ELR (cell line): ENCODE results near the gene MRAS.

Experiments
- DNase-seq: peaks from one replicate; pipeline ENCODE4 v3.0.0-alpha.2; 2015; ENCODE audit warnings: low read depth

Gene MRAS

DNA sequence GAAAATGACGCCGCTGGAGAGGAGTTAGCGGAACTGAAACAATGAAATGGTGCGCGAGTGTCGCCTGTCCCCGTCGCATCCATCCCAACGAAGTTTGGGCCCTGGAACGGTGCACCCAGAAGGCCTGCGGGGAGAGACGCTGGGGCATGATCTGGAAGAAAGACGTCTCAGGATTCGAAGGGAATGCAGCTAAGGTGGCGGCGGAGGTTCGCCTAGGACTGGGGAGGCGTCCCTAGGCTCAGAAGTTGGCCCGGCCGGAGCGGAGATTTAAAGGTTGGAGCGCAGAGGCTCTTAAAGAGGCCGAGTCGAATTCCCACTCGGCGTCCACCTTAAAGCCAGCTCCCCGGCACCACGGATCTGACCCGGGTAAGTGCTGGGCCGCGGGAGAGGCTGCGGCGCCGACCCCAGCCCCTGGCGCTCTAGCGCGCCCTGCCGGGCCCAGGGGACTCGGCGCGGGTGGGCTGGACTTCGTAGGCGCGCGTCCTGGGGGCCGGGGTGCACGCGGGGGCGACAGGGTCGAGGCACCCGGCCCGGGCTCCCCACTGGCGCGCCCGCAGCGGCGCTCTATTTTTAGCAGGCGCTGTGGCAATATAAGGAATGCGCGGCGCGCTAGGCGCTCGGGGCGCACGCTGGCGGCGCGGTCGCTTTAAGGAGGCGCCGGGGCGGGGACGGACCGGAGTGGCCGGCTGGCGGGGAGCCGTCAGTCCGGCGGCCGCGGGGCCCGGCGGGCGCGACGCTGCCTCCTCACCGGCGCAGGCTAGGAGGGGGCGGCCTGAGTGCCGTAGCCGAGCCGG lies at the start of gene MRAS:
TSS of gene MRAS (plus strand) at position 620 of the 794 bp plus-strand sequence. CDS start 24,305 bp downstream, outside the sequence.
- peak; percentile 80 for DNase-seq

DNA sequence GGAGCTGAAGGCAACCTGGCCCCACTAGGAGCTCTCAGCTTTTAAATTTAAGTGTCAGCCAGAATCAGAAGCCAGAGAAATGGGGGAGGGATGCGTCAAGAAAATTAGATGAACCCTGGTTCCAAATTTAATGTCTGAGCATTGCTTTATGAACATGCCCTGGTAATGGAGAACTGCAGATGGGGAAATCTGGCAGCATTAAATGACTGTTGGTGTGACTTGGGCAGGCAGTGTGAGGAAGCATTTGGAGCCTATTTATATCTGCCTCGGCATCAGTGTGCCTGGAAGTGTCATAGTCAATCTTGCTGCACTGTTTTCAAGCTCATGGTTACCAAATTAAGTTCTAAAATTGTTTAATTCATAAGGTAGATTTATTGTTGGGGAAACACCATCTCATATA lies 47.7 kb upstream of the MRAS start:
- DNase-seq: no peak

DNA sequence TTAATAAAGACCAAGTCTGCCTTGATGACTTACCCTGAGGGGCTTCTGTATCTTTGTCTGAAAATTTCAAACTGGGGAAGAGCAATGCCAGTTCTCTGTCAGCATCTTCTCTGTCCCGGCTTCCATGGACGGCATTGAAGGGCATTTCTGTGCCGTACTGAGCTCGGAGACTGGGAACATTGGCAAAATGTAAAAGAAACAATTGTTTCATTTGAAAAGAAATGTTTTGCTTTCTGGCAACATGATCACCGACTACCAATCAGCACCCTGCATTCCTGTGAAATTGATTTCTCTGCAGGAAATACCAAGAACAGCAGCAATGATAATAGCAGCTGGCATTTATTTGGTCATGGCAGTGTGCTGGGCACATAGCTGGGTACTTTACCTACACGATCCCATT lies 44.9 kb upstream of the MRAS start:
- no peak for DNase-seq

DNA sequence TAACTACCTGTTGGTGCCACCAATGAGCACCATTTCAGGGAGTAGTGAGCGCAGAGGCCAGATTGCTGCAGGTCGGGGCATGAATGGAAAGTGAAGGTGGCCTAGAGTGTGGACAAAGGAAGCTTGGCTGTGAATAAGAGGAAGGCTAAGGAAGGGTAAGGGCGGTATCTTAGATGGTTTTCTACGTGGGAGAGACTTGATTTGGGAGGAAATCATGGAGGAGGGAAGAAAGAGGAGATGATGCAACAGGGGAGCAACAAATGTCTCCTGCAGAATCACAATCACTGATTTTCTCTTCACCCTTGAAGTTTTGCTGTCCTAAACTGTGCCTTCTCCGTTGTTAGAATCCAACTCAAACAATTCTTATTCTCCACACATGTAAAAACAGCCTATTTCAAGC lies 40.5 kb upstream of the MRAS start:
- no peak for DNase-seq

DNA sequence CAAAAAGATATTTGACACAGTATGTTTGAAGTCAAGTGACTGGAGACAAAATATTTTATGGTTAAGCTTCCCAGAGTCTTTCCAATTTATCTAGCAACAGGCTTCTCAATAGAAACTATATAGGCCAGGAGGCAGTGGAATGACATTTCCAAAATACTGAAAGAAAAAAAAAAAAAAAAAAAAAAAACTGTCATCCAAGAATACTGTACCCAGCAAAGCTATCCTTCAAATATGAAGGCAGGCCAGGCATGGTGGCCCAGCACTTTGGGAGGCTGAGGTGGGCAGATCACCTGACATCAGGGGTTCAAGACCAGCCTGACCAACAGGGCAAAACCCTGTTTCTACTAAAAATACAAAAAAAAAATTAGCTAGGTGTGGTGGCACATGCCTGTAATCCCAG lies 39.6 kb upstream of the MRAS start:
- no peak for DNase-seq

DNA sequence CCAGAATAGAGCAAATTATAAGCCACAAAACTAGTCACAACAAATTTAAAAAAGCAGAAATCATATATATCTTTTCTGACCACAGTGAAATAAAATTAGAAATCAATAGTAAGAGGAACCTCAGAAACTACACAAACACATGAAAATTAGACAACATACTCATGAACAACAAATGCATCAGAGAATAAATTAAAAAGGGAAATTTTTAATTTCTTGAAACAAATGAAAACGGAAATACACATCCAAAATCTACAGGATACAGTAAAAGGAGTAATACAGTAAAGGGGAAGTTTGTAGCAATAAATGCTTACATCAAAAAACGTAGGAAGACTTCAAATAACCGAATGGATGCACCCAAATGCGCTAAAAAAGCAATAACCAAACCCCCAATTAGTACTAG lies 37.9 kb upstream of the MRAS start:
- DNase-seq: no peak

DNA sequence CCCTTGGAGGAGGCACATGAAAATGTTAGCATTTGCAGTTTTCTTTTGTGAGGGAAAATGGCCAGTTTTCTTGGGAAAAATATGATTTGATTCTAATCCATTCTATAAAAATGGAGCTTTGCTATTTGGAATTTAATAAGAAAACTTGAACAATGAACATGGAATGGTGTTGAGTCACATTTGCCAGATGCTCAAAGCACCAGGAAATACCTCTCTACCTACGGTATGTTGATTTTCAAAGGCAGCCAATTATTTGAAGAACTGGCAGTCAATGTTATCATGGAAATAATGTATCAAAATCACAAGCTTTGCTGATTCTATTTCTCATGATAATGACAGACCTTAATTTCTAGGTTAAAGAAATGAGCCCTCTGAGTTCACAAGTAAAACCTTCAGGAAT lies 33.6 kb upstream of the MRAS start:
- peak; percentile 21 for DNase-seq

DNA sequence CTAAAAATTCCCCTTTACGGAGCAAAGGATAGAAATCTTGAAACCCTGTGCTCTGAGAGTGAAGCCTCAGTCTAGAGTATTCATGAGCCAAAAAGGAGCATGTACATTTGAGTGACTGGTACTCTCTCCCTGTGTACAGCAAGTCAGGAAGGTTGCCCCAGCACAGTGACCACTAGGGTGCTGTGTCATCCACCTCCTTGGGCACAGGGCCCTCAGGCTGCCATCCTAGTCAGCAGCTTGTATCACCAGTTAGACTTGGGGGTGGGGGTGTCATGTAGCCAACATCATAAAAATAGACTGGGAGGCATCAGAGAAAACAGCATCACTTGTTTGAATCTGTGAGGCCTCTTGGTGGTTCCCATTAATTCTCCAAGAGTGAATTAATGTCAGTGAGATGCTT lies 30.7 kb upstream of the MRAS start:
- DNase-seq: peak; percentile 3

DNA sequence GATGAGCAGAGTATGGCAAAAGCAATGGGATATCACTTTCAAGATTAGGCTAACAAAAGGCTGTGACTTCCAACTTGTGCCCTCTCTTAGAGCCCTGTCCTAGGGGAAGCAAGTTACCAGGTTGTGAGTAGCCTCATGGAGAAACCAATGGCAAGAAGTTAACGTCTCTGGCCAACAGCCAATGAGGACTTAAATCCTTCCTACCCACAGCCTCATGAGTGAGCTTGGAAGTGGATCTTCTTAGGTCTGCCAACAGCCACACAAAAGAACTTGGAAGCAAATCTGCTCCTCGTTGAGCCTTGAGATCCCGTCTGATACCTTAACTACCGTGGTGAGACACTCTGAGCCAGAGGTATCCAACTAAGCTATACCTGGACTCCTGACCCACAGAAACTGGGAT lies 24.4 kb upstream of the MRAS start:
- DNase-seq: no peak

DNA sequence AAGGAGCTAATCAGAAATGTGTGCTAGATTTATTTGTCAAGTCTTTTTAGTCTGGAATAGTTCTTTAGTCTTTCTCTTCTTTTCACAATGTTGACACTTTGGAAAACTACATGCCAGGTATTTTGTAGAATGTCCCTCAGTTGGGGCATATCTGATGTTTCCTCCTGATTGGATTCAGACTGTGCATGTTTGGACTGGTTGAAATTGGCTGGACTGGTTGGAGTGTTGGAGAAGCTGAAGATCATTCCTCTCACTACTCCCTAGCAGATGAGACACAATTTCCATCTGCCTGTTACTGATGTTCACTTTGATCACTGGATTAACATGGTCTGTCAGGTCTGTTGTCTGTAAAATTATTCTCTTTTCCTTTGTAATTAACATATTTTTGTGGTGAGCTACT lies 22.4 kb upstream of the MRAS start:
- no peak for DNase-seq

DNA sequence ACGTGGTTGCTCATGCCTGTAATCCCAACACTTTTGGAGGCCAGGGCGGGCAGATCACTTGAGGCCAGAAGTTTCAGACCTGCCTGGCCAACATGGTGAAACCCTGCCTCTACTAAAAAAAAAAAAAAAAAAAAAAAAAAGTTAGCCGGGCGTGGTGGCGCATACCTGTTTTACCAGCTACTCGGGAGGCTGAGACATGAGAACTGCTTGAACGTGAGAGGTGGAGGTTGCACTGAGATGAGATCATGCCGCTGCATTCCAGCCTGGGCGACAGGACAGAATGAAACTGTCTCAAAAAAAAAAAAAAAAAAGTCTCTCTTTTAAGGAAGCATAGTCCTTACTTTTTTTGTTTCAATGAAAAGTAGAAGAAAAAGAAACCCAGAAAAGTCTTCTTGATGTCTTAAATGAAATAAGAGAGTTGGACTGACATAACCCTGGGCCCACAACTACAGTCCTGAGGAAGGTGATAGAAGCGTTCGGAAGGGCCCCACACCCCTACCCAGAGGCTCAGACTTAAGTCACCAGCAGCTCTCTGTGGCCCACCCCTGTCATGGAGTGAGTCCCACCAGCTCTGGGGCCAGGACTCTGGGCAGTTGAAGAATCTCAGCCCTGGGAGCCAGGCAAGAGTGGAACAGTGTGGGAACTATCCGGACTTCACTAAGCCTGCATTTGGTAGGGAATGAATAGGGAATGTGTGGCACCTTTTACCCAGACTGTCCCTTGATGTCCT lies 21.3 kb upstream of the MRAS start:
- no peak for DNase-seq

DNA sequence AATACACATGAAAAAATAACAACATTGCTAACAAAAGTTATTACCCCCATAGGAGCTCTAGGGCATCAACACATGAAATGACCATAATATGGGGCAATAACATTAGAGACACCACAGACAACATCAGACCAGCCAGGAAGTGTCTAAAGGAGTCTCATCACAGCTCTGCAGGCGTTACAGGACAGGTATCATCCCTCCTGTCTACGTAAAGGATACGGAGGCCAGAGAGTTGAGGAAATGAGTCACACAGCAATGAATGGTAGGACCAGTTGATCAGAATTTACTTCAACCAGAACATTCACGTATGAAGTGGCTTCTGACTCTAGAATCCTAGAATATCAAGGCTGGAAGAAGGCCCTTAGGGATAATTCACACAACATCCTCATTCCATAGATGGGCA lies 20.5 kb upstream of the MRAS start:
- peak; percentile 57 for DNase-seq

DNA sequence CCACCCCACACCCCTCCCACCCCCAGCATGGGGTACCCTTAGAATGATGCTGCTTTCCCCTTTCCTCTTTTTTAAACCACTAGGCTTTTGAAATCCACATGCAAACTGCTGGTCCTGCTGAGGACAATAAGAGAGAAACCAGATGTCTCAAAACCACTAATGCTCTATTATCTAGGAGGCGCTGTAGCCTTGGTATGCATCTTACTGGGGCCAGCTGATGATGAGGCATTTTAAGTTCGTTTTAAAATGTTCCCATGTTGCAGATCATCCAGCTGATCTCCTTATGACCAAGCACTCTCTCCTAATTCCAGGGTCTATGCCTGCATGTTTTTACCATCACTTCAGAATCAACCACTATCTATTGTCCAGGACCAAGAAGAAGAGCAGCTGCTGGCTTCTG lies 20.0 kb upstream of the MRAS start:
- DNase-seq: peak; percentile 32

DNA sequence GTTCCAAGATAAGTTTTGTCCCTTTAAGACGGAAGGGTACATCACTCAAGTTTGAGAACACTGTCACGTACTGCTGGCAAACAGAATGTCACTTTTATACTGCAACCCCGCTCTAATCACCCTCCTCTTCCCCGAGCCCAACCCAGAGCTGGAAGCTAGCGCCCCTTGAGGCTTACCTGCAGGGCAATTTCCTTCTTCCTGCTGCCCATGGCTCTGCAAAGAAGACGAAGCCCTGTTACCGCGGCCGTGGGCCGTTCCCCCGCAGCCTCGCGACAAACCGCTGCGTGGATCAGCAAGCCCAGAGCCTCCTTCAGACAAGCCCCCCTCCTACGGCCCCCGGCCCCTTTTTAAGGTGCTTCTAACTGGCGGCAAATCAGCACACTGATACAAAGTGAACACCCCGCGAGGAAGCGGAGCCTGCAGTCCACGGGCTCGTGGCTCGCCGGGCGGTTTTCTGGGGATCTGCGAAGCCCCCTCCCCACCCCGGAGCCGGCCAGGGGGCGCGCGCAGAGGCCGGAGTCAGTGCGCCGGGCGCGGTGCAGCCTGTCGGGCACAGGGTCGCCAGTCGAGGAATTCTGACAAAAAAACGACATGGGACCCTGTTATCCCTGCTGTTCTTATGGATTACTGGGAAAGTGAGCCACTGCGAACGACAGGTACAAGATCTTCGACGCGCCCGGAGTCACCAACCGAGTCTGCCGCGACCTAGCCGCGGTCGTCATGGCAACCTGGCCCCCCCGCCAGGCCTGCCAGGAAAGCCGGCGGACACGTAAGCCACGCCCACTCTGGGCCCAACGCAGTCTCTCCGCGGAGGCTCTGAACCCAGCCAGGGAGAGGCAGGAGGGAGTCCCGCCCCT lies 19.0 kb upstream of the MRAS start, which contains the start of gene NME9:
TSS of gene NME9 (minus strand) at position 725 of the 857 bp plus-strand sequence. CDS start at position 209, 516 bp downstream.
- peak; percentile 92 for DNase-seq

DNA sequence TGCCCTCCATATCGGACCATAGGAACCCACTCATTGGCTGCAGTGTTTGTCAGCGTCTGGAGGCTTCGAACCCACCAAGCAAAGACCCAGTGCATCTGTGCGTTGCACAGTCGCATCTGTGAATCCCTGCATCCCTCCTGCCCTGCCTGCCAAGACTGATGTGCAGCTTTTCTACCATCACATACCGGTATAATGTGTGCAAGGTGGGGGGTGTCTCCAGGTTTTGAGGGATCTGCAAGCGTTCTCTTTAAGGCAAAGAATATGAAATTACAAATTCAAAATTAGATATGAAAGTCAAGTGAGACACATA lies 18.4 kb upstream of the MRAS start:
- no peak for DNase-seq

DNA sequence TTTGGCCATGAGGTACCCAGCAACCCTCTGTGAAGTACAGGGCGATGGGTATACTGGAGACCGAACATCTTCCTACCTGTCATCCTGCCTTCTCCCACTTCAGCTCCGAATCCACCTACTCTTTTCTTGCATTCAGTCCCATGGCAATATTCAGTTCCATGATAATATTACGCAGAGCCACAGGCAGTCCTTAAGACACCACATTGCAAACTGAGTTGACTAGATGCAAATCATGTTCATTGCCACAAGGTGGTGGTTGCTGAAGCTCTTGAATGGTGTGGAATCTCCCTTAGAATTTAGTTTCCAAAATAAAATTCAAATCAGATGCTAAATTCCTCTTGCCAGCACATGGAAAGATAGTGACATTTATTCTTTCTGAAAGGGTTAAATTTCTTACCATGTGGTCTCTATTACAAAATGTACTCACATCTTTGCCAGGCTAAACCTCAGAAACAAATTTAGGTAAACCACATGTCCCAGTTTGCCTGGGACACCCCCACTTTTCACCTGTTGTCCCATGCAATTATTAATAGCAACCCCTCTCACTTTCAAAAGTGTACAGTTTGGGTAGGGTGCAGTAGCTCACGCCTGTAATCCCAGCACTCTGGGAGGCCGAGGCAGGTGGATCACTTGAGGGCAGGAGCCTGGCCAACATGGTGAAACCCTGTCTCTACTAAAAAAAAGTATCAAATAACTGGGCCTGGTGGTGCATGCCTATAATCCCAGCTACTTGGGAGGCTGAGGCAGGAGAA lies 17.1 kb upstream of the MRAS start:
- DNase-seq: peak; percentile 29

DNA sequence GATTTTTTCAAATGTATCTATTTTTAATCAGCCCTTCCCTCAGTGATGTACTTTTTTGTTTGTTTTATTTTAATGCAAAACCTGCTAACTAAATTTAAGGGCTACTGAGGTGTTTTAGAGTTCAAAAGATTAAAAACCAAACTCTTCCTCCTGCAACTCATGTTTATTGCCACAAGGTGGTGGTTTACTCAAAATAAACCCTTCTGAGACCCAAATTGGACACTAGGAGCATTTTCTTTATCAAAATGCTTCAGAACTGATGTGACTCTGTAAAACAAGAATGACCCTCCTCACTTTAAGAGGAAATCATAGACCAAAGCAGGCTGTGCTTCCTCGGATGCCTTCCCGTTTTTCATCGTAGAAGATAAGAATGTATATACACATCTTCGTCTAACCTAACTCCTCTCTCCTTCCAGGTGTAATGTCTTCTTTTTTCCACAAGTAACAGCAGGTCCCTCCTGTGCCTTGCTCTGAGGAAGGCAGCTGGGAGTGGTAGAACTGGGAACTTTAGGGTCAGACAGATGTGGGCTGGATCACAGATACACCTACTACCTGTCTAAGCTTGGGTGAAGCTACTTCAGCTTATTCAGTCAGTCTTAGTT lies 15.8 kb upstream of the MRAS start:
- DNase-seq: peak; percentile 61

DNA sequence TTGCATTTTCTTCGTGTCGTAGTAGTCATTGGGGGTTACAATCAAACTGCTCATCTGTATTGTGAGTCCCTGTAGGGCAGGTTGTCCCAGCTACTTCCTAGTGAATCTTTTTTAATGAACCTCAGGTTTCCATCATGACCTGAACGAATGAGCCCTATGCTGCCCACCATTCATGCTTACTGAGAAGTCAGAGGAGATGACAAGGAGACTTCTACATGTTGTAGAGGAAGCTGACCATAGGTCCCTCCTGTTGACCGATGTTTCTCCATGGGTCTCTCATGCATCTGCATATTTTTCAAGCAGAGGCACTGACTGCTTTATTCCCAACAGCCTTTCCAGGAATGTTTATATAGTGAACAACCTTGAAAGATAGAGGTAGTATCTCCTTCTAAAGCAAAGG lies 13.8 kb upstream of the MRAS start:
- no peak for DNase-seq

DNA sequence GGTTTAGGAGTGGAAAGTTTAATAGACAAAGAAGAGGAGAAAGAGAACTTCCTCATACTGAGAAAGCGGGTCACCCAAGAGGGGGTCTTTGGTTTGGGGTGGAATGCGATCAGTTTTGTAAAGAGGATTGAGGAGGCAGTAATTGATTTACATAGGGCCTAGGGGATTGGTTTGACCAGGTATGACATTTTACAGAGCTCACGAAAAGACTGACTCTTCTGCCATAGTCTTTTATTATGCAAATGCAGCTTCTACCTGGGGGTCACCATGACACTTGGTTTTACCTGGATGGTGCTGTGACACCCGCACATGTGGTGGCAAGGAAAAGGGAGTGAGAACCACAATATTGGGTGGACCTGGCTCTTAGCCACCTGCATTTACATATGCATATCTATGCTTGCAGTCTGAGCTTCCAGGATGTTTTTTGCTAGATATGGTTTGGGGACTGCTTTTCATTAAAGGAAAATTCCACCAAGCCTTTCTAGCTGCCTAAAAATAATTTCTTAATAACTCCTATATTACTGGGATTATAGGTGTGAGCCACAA lies 11.9 kb upstream of the MRAS start:
- DNase-seq: no peak

DNA sequence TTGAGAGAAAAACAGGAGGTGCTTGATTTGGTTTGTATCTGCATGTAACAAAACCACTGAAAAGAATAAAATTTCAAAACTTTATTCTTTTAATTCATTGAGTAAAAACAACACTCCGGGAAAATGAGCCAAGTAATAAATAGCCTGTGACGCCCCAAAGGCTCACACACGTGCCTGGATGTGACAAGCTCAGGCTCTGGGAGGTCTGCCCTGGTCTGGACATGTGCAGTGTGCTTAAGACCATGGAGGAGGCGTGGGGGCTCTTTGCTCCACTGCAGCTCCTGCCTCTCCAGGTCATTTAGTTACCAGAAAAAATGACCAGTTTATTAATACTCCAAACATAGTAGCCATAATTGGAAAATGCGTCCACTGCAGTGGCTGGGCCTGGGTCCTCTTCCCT lies 10.1 kb upstream of the MRAS start:
- DNase-seq: no peak

DNA sequence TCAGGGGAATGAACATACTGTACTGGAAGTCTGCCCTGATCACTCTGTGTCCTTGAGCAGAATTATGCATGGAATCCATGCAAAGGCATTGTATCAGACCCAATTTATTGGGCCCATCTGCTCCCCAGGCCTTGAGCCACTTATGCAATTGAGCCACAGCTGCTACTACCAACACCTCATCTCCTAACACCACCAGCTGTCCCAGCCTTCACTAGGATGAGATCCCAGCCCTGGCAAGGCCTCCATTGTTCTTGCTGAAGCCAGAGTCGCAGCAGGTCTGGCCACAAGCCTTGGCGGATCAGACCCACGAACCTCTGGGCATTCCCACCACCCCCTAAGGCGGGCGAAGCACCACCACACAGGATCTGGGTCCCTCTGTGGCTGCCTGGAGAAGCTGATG lies 9.6 kb upstream of the MRAS start:
- no peak for DNase-seq
